HG02642 (cell line): ENCODE measurements around the gene ARPC5L.
"Not testable (repeated sequence)": the region's sequence is repeated elsewhere in the genome, so short reads cannot be mapped to it uniquely, and the experiment has no call there.

ENCODE experiments used
- ATAC-seq: cut with Tn5 transposase; IDR thresholded peaks from one replicate; pipeline ENCODE4 v1.9.1; 2021; ENCODE audit warnings: mild to moderate bottlenecking; ENCODE audit not compliant: unreplicated experiment, poor library complexity

ARPC5L gene

GRCh38 chr9:124861342-124862229, at the start of gene ARPC5L, which contains the start of gene RPL35:
TSS of gene ARPC5L (plus strand) at chr9:124862130. CDS start at chr9:124869291, 7,161 bp downstream.
TSS of gene RPL35 (minus strand) at chr9:124861957. CDS start at chr9:124861912, 45 bp downstream.
- peak; percentile 92 for ATAC-seq

GRCh38 chr9:124812441-124812876, 49.5 kb upstream of the ARPC5L start:
- no peak for ATAC-seq

GRCh38 chr9:124813041-124813440, 48.9 kb upstream of the ARPC5L start:
- ATAC-seq: no peak

- no peak for ATAC-seq
These were observed 48.3 kb upstream of the ARPC5L start for GRCh38 chr9:124813501-124814163.

GRCh38 chr9:124814164-124814535, 47.8 kb upstream of the ARPC5L start:
- ATAC-seq: no peak

GRCh38 chr9:124815601-124816000, 46.3 kb upstream of the ARPC5L start:
- no peak for ATAC-seq

- no peak for ATAC-seq
These were observed 43.3 kb upstream of the ARPC5L start for GRCh38 chr9:124818431-124819281.

GRCh38 chr9:124820698-124821623, 41.0 kb upstream of the ARPC5L start:
- ATAC-seq: no peak

GRCh38 chr9:124828489-124829333, 33.2 kb upstream of the ARPC5L start:
- ATAC-seq: no peak

- ATAC-seq: no peak
These were observed 32.6 kb upstream of the ARPC5L start for GRCh38 chr9:124829334-124829669.

GRCh38 chr9:124830593-124830992, 31.3 kb upstream of the ARPC5L start:
- ATAC-seq: no peak

GRCh38 chr9:124831642-124832364, 30.1 kb upstream of the ARPC5L start:
- no peak for ATAC-seq

- no peak for ATAC-seq
These were observed 27.3 kb upstream of the ARPC5L start for GRCh38 chr9:124834591-124834990.

GRCh38 chr9:124835026-124835557, 26.8 kb upstream of the ARPC5L start:
- no peak for ATAC-seq

GRCh38 chr9:124838132-124838531, 23.8 kb upstream of the ARPC5L start:
- ATAC-seq: not testable (repeated sequence)

- not testable (repeated sequence) for ATAC-seq
These were observed 23.2 kb upstream of the ARPC5L start for GRCh38 chr9:124838567-124839275.

GRCh38 chr9:124839612-124840299, 22.2 kb upstream of the ARPC5L start:
- no peak for ATAC-seq
